NB4 (cell line): ENCODE data around the gene ABCG1.

Experiments
- CTCF ChIP-seq: IDR thresholded peaks from one replicate; pipeline ENCODE4 v1.5.1; 2012; ENCODE audit warnings: low read depth, low read length
- POLR2A ChIP-seq: IDR thresholded peaks from 2 replicates; pipeline ENCODE4 v1.6.1; 2011; ENCODE audit warnings: mild to moderate bottlenecking; ENCODE audit not compliant: insufficient read length; ENCODE audit errors: extremely low read depth

GRCh38 chr21:42220138-42220701 is 1.3 kb downstream of the ABCG1 start:
- TF ChIP-seq CTCF (no peak), POLR2A (no peak)
